ENCODE measurements around the gene CCDC171.

DNA sequence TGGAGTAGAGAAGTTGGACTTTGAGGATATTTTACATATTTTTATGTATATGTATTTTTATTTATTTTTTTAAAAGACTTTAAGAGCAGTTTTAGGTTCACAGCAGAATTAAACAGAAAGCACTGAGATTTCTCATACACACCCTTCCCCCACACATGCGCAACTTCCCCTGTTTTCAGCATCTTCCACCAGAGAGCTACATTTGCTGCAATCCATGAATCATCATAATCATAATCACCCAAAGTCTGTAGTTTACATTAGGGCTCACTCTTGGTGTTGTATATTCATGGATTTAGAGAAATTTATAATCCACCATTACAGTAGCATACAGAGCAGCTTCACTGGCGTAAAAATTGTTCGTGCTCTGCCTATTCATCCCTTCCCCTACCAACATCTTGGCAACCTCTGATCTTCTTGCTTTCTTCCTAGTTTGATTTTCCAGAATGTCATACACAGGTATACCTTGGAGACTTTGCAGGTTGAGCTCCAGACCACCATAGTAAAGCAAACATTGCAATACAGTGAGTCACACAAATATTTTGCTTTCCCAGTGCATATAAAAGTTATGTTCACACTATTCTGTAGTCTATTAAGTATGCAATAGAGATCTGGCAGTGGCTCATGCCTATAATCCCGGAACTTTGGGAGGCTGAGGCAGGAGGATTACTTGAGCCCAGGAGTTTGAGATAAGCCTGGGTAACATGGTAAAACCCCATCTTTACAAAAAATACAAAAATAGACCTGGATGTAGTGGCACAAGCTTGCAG lies 9.6 kb upstream of the CCDC171 start:
- TF ChIP-seq POLR2AphosphoS5 (IDR thresholded peaks at IDR 0.05) = no peak
- TF ChIP-seq, protein P1, sequence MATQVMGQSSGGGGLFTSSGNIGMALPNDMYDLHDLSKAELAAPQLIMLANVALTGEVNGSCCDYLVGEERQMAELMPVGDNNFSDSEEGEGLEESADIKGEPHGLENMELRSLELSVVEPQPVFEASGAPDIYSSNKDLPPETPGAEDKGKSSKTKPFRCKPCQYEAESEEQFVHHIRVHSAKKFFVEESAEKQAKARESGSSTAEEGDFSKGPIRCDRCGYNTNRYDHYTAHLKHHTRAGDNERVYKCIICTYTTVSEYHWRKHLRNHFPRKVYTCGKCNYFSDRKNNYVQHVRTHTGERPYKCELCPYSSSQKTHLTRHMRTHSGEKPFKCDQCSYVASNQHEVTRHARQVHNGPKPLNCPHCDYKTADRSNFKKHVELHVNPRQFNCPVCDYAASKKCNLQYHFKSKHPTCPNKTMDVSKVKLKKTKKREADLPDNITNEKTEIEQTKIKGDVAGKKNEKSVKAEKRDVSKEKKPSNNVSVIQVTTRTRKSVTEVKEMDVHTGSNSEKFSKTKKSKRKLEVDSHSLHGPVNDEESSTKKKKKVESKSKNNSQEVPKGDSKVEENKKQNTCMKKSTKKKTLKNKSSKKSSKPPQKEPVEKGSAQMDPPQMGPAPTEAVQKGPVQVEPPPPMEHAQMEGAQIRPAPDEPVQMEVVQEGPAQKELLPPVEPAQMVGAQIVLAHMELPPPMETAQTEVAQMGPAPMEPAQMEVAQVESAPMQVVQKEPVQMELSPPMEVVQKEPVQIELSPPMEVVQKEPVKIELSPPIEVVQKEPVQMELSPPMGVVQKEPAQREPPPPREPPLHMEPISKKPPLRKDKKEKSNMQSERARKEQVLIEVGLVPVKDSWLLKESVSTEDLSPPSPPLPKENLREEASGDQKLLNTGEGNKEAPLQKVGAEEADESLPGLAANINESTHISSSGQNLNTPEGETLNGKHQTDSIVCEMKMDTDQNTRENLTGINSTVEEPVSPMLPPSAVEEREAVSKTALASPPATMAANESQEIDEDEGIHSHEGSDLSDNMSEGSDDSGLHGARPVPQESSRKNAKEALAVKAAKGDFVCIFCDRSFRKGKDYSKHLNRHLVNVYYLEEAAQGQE (IDR thresholded peaks at IDR 0.05; ENCODE audit: borderline replicate concordance) = no peak
- no peak for TF ChIP-seq RAD21 (conservative IDR thresholded peaks at IDR 0.05)
- TF ChIP-seq, protein P2, sequence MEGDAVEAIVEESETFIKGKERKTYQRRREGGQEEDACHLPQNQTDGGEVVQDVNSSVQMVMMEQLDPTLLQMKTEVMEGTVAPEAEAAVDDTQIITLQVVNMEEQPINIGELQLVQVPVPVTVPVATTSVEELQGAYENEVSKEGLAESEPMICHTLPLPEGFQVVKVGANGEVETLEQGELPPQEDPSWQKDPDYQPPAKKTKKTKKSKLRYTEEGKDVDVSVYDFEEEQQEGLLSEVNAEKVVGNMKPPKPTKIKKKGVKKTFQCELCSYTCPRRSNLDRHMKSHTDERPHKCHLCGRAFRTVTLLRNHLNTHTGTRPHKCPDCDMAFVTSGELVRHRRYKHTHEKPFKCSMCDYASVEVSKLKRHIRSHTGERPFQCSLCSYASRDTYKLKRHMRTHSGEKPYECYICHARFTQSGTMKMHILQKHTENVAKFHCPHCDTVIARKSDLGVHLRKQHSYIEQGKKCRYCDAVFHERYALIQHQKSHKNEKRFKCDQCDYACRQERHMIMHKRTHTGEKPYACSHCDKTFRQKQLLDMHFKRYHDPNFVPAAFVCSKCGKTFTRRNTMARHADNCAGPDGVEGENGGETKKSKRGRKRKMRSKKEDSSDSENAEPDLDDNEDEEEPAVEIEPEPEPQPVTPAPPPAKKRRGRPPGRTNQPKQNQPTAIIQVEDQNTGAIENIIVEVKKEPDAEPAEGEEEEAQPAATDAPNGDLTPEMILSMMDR (IDR thresholded peaks at IDR 0.05; ENCODE audit: poor library complexity, severe bottlenecking) = no peak
- TF ChIP-seq TAF1 (IDR thresholded peaks at IDR 0.05; ENCODE audit: low read depth) = no peak
- TF ChIP-seq EP300 (conservative IDR thresholded peaks at IDR 0.05; ENCODE audit: poor library complexity, severe bottlenecking) = no peak
- no peak for TF ChIP-seq SMC3 (conservative IDR thresholded peaks at IDR 0.05; ENCODE audit: poor library complexity)
